GM19455 (cell line): ENCODE data around the gene GNAI1.

Experiments
- ATAC-seq: cut with Tn5 transposase; IDR thresholded peaks from one replicate; pipeline ENCODE4 v1.9.1; 2021; ENCODE audit not compliant: unreplicated experiment

GNAI1 gene

DNA sequence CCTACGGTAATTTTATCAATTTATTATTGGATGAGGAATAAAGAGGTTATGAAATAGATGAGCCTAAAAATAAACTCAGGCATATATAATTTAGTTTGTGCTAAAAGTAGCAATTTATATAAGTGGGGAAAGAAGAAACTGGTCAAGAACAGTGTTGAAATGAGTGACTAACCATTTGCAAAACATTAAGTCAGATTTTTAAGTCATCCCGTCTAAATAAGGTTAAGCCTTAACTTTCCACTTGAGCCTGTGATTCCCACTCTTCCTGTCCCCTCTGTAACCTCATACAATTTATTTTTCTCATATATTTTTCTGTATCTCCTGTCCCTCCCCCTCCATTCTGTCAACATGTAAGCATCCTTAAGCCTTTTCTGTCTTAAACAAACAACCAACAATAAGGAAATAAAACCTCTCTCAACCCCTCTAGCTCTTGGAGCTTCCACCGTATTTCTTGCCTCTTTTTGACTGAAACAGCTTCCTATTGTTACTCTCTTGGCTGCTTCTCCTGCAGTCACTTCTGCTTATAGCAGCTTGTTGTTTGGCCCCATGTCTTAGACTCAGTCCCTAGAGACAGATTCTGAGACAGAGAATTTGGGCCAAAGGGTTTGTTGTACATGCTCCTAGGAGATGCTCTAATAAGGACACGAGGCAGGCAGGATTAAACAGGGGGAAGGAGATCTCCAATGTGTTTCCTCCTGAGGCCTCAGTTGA, 109.7 kb downstream of the GNAI1 start:
- no peak for ATAC-seq

DNA sequence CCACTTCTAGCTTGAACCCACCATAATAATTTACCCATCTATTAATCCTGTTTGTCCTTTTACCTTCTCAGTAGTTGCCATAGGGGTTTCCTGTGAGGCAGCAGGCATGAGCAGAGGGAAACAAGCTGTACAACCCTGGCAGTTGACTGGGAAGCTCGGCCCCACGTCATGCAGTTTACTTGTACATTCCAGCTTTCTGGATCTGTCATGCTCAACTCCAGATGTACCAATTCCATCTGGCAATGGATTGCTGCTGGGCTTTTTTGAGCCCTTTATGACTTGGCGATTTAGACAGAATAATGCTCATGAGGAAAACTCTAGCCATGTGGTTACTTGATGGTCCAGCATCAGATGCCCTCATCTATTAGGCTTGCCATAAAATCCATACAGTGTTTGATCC, 112.5 kb downstream of the GNAI1 start:
- ATAC-seq, result no peak

DNA sequence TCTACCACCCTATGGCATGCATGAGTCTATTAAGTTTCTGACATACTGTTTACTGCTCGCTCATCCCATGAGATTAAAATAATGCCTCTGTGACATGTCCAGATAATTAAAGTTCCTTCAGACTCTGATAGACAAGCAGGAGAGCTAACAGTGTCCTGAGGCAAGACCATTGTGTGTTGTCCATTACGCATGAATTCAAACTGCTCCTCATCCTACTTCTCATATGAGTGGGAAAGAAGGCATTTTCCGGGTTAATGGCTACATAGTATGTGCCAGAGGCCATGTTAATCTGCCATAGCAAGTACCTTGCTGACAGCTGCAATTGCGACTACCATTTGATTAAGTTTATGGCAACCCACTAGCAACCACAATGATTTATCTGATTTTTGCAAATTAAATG, 113.3 kb downstream of the GNAI1 start:
- no peak for ATAC-seq

DNA sequence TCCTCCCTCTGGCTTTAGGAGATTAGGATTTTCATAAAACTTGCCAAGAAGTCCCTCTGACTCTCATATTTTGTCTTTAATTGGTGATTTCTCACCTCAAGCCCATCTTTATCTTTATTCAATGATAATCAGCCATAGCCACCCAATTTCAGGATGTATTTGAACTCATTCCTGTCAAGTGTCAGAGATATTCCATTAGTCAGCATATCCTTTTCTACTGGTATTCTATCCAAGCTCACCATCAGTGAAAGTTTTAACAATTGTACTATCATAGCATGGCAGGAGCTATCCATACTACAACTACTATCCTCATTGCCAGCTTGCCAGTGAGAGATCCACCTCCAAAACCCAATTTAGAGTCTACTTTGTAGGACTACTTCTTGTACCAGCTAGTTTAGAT, 114.6 kb downstream of the GNAI1 start:
- no peak for ATAC-seq

DNA sequence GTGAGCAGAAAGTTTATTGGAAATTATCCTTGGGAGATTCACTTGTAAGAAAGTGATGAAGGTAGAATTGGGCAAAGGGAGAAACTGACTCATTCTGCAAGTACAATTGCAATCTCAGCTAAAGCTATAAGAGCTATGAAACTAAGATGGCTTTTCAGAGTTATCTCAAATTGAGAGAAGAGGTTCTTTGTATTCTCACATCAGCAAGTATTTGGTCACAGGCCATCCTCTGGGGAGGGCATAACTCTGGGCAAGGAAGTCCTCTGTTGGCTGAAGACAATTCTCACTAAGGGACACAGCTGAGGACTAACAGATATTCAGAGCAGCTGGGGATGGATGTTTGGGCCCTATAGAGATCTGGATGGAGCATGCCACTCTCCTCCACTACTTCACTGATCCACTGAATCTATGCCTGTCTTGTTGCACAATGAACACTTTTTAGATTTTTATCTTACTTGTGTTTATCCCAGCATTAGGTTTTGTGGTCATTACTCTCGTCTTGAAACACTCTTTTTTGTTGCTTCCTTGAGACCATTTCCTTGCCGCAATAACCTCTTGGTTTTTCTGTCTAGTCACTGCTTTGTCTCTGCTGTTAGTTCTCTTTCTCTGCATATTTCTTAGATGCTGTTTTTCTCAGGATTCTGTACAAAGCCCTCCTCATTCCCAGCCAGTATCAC, 115.1 kb downstream of the GNAI1 start:
- no peak for ATAC-seq

DNA sequence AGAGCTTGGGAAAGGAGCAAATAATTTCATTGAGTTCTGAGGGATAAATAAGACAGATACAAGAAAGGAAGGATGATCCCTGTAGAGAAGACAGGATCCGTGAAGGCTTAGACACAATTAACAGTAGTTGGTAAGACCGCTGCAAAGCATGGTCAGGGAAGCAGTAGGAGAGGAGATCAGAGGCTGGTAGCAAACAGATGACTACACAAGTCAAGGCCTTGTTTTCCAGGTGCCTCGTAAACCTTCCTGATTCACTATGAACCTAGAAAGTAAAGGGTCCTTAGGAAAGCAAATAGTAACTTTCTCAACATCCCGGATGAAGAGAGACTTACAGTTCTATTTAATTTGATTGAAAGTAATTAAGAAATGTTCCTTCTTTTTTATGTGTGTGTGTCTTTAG, 118.6 kb downstream of the GNAI1 start:
- ATAC-seq, result no peak

DNA sequence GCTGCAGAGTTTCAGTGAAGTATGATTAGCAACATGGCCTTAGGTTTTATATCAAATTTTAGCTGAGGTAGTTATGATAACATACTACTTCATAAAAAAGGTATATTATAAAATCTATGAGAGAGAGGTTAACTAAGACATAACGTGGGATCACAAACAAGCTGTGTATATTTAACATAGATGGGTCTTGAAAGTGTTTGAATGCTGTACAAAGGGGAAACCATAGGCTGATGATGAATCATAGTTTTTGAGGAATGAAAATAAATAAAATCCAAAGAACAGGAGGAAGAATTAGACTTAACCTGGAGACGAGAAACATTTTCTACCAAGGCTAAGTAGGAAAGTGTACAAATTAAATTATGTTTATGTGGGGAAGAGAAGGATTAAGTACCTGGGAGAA, 119.0 kb downstream of the GNAI1 start:
- no peak for ATAC-seq

DNA sequence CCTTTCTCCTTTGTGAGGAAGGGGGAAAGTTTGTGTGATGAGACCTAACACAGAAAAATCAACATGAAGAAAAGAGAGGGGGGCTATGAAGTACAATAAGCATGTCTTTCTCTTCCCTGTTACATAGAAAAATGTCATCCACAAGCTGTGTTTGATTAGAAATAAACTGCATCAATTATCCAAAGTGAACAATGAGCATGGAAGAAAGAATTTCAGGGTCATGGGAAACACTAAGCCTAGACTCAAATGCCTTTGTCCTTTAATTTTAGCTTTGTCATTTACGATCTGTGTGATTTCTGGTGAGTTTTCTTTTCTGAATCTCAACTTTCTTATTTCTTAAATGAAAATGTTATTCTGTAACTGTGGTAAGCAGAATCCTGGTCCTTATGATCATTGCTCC, 121.0 kb downstream of the GNAI1 start:
- no peak for ATAC-seq

DNA sequence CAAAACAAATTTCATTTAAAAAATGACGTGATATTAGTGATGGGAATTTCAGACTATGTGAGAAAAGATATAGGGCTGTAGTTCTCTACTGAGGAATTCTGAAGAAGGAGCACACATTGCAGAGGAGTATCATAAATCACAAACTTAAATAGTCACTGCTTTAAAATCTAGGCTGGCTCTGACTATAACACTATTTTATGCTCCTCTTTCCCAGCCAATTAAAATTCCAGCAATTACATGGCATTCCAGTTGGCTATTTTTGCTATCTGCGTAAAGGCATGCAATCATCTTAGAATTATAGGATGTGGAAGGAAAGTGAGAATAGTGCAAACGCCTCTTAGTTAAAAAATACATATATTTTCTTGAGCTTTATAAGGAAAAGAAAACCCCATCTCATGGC, 123.1 kb downstream of the GNAI1 start:
- ATAC-seq, result no peak

DNA sequence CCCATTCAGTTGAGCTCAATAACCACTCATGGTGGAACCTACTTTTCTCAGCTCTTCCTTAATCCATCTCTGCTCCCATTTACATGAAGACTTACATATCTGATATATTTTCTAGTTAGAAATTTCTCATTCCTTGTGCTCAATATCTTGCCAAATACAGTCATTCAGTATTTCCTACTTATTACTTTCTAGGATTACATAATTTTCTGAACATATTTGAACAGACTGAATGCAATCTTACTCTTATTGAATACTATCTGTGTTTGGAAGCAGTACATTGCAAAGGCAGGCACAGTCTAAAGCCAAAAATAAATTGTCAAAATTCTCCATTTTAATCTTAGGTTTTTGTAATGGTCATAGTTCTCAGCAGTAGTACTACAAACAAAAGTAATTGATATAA, 126.0 kb downstream of the GNAI1 start:
- no peak for ATAC-seq

DNA sequence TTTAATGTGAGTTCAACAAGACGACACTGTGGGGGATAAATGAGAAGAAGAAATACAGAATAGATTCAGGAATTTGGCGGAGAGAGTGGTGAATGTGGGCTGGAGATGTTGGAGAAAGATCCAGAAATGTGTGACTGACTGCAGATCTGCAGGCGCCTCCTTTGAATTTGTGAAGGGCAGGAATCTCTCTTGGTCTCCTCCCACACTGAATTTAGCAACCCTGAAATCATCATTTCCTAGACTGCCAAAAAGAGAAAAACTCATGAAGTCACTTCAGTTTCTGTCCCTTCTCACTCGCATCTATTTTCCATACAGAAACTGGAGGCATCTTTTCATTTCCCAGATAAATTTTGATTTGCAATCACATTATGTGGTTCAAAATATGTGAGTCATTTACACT, 128.7 kb downstream of the GNAI1 start:
- ATAC-seq, result no peak

DNA sequence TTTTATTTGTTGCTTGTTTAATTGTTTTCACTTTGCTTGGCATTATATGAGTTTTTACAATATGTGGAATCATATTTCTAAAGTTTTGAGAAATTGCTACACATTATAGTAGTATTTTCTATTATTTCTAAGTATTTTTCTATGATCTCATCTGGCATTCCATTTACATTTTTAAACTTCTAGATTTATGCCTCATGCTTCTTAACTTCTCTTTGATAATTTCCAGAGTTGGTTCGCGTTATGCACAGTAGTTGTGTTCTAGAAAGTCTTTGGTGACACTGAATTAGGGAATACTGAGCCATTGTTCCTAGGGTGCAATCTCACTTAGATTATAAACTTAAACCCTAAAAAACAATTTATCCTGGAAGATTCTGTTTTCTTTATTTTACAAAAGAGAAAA, 129.2 kb downstream of the GNAI1 start:
- no peak for ATAC-seq

DNA sequence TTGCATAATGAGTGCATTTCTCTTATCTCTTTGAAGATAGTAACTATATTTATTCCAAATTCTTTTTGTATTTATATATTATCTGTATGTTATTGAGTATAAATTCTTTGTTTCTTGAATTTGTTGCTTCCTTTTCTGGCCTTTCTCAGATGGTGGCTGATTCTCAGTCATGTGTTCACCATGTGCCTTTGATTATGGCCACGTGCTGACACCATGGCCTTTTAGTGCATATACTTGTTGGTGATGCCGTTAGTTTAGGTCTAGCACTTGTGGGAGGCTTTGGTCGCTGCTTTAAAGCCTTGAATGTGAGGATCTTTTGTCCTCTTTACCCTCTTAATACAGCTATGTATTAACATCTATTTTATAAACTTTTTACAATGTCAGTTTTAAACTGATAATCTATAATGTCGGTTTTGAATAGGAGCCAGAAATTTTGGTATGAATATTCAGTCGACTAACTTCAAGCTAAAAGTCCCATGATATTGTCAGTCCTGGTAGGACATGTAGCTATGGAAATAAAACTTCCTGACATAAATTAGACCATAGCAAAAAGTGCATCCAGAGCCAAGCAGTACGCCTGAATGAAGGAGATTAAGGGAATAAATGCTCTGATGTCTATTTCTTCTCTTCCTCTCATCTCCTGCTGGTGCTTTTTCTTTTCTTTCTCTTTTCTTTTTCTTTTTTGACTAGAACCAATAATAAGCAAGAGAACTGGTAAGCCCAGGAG, 130.3 kb downstream of the GNAI1 start:
- no peak for ATAC-seq

DNA sequence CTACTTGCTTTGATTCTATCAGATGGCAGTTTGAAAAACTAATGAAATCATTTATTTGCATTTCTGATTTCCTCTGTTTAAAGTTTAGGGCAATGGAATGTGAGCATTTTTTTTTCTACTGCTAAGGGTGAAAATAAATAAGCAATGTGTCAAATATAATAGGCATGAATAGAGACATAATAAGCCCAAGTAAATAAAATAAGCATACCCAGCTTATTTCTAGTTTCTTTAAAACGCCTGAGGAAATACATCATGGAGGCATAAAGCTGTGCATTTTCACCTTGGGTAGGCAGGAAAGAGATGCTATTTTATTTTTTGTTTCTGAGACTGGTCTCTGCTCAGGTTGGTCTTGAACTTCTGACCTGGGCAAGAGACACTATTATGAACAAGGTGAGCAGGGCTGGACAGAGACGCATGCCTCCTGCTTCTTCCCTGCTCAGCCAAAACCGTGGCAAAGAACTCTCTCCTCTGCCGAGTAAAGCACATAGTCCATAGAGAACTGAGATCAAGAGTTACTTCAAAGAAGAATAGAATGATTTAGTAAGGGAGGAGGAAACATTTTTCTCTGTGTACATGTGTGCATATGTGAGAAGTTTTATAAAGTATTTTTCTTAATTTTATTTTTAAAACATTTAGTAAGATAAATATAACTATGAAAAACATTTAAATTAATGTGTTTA, 138.1 kb downstream of the GNAI1 start:
- no peak for ATAC-seq

DNA sequence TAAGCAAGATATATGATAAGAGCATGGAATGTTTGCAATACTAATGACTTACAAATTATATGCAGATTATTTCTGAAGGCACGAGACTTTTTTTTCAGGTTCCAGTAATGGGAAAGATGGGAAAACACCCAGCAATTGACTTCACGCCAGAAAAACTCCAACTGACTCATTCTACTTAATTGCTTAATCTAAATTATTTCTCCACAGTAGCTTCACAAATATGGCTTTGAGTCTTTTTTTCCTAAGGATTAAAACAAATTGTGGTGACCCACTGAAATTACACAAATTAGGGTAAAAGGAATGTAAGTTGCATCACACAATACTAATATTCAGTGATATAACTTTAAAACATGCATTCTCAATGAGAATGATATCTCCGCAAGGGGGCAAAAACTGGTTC, 138.7 kb downstream of the GNAI1 start:
- no peak for ATAC-seq

DNA sequence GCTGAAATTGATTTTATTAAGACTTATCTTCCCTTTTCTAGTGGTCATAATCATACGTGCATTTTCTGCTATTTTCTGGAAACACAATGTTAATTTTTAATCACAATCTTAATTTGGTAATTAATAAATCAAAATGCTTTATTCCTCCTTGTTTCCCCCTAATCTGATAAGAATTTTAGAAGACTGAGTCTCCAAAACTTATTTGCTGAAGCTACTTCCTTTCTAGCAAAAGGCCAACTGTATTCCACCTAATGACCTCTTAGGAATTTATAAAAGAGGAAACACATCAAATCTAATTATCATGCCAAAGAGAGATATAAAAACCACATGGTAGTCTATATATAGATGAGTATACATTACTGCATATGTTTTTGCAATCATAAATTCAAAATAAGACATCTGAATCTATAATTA, 140.6 kb downstream of the GNAI1 start:
- no peak for ATAC-seq
